Gastrocnemius medialis (tissue), 4 donors: Measurements from ENCODE around the gene SIX5. TPM values are rescaled to one million over a fixed set of nuclear protein-coding genes. Genes with fewer than 3 reads are reported as not detected.
"Not testable (repeated sequence)": the region's sequence is repeated elsewhere in the genome, so short reads cannot be mapped to it uniquely, and the experiment has no call there.

Source experiments
- ATAC-seq, 2 donors: fragments of 150-250 bp; one replicate each; pipeline ENCODE4 v1.9.1; 2016
- DNase-seq, 2 donors: peaks; one replicate each; pipeline ENCODE4 v3.0.0-alpha.2; 2019
- H3K27ac ChIP-seq, 4 donors: fragments of 200-600 bp; sonication (generic); 1 replicate in 1 of 4; 2 replicates in 3 of 4; pipeline ENCODE4 v1.5.1; 2016 to 2018; ENCODE audit warnings: mild to moderate bottlenecking in 2 of 4, moderate library complexity in 1 of 4
- H3K27me3 ChIP-seq, 3 donors: fragments of 200-600 bp; sonication (generic) in 2 of 3; 1 replicate in 1 of 3; 2 replicates in 2 of 3; pipeline versions ENCODE4 v1.5.1 to v1.6.0; 2016 to 2019; ENCODE audit warnings: mild to moderate bottlenecking in 1 of 3, moderate library complexity in 1 of 3
- H3K36me3 ChIP-seq, 2 donors: fragments of 200-600 bp; sonication (generic) in 1 of 2; one replicate each; pipeline ENCODE4 v1.5.1; 2017 to 2018
- H3K4me1 ChIP-seq, 2 donors: fragments of 200-600 bp; sonication (generic) in 1 of 2; one replicate each; pipeline ENCODE4 v1.5.1; 2016 to 2017; ENCODE audit warnings: mild to moderate bottlenecking in 2 of 2
- H3K4me3 ChIP-seq, 4 donors: fragments of 200-600 bp; sonication (generic) in 3 of 4; 1 replicate in 1 of 4; 2 replicates in 3 of 4; pipeline ENCODE4 v1.5.1; 2016 to 2019; ENCODE audit warnings: mild to moderate bottlenecking in 2 of 4
- H3K9me3 ChIP-seq, 3 donors: fragments of 200-600 bp; sonication (generic) in 2 of 3; 1 replicate in 1 of 3; 2 replicates in 2 of 3; pipeline ENCODE4 v1.5.1; 2016 to 2019
- CTCF ChIP-seq, 5 experiments: fragments of 450-650 bp in 3 of 5; fragments of 200-600 bp in 2 of 5; sonication (generic) in 2 of 5; IDR thresholded peaks in 4 of 5; conservative IDR thresholded peaks in 1 of 5; 1 replicate in 4 of 5; 2 replicates in 1 of 5; pipeline ENCODE4 v1.5.1; 2016 to 2019; ENCODE audit warnings: antibody characterized with exemption in 5 of 5, mild to moderate bottlenecking in 3 of 5, moderate library complexity in 3 of 5
- POLR2A ChIP-seq, 2 donors: fragments of 450-650 bp; IDR thresholded peaks; one replicate each; pipeline ENCODE4 v1.6.1; 2017; ENCODE audit warnings: antibody characterized with exemption in 2 of 2, mild to moderate bottlenecking in 2 of 2, moderate library complexity in 2 of 2
- in situ Hi-C, 4 donors: fragments of 200-750 bp; cut with MboI; loops; one replicate each; pipeline versions ENCODE4 v1.15.0 to v1.8.0; 2017; ENCODE audit warnings: low sequenced_read_pairs in 4 of 4
- intact Hi-C: fragments of 100-400 bp; cut with DNase I; formaldehyde crosslinking; loops from one replicate; pipeline ENCODE4 v1.15.1; 2023; ENCODE audit warnings: low total_unique reads
- total RNA-seq, 4 donors: library from RNA; depleted of rRNA; stranded (reverse); fragments of >200 nt; gene quantifications; one replicate each; pipeline versions ENCODE4 v1.1.0 to v1.2.3, GENCODE V29; 2016

SIX5 gene
- total RNA-seq, 4 donors from 2014 or later = 8.2 to 12.2 (median 10.1) TPM

- no peak for ATAC-seq
- H3K27ac ChIP-seq = no peak overlapping the region
- DNase-seq = no peak
- in situ Hi-C loops (no loop called here), intact Hi-C loops (no loop called here)
- H3K4me1 ChIP-seq = peaks cover 10 to 17% of the 10 kb centered on the region in 2 donors
- H3K27me3 ChIP-seq = no peaks in the 10 kb centered on the region
- no peaks in the 10 kb centered on the region for H3K36me3 ChIP-seq
- no peaks in the 10 kb centered on the region for H3K9me3 ChIP-seq
- H3K4me3 ChIP-seq = no peak overlapping the region
- no peak for TF ChIP-seq POLR2A (IDR thresholded peaks at IDR 0.05)
These were observed 32.6 kb upstream of the SIX5 start for GRCh38 chr19:45801603-45802175.

GRCh38 chr19:45800070-45800553, 31.1 kb upstream of the SIX5 start:
- Histone ChIP-seq H3K27me3 (no peaks in the 10 kb centered on the region), H3K4me3 (no peak overlapping the region), H3K27ac (peak overlapping the region; percentile 64 to 76 (median 70)), H3K4me1 (peaks cover 10 to 17% of the 10 kb centered on the region in 2 donors), H3K36me3 (no peaks in the 10 kb centered on the region), H3K9me3 (no peaks in the 10 kb centered on the region)
- in situ Hi-C loops = no loop called here
- DNase-seq (no peak), ATAC-seq (peak in 1 of 2 donors; percentile 2)
- intact Hi-C loops = no loop called here
- TF ChIP-seq POLR2A (IDR thresholded peaks at IDR 0.05) (no peak), CTCF (IDR thresholded peaks at IDR 0.05 in 4 of 5, conservative IDR thresholded peaks at IDR 0.05 in 1 of 5) (no peak)

- H3K36me3 ChIP-seq, in situ Hi-C loops, H3K4me3 ChIP-seq, H3K27me3 ChIP-seq, H3K9me3 ChIP-seq: not testable (repeated sequence)
- DNase-seq (peak in 1 of 2 donors; percentile 80), ATAC-seq (peak; percentile 50 to 74)
- peaks cover 10 to 17% of the 10 kb centered on the region in 2 donors for H3K4me1 ChIP-seq
- peak overlapping the region; percentile 64 to 76 (median 70) for H3K27ac ChIP-seq
- intact Hi-C loops = loop anchor here (1.0 to 5.0 kb wide), 2 partner anchors 29 to 82 kb away; no protein-coding TSS in a partner anchor
These were observed 30.5 kb upstream of the SIX5 start for GRCh38 chr19:45799541-45799940.

- H3K27me3 ChIP-seq = no peaks in the 10 kb centered on the region
- no peaks in the 10 kb centered on the region for H3K9me3 ChIP-seq
- peaks cover 10 to 17% of the 10 kb centered on the region in 2 donors for H3K4me1 ChIP-seq
- no peak overlapping the region for H3K4me3 ChIP-seq
- H3K36me3 ChIP-seq = no peaks in the 10 kb centered on the region
- in situ Hi-C loops (no loop called here), intact Hi-C loops (loop anchor here (1.0 to 5.0 kb wide), 2 partner anchors 29 to 82 kb away; no protein-coding TSS in a partner anchor)
- ATAC-seq (peak; percentile 87 to 91), DNase-seq (peak in 1 of 2 donors; percentile 61)
- TF ChIP-seq CTCF (IDR thresholded peaks at IDR 0.05 in 4 of 5, conservative IDR thresholded peaks at IDR 0.05 in 1 of 5) (peak; percentile 86 to 97 (median 92)), POLR2A (IDR thresholded peaks at IDR 0.05) (no peak)
- peak overlapping the region; percentile 64 to 76 (median 70) for H3K27ac ChIP-seq
These were observed 30.0 kb upstream of the SIX5 start for GRCh38 chr19:45798995-45799517.

GRCh38 chr19:45794627-45795026, 25.6 kb upstream of the SIX5 start:
- no peaks in the 10 kb centered on the region for H3K27me3 ChIP-seq
- ATAC-seq = no peak
- H3K4me1 ChIP-seq = peaks cover 25 to 27% of the 10 kb centered on the region in 2 donors
- H3K36me3 ChIP-seq = peaks cover 0 to 14% of the 10 kb centered on the region in 2 donors
- in situ Hi-C loops (no loop called here), intact Hi-C loops (loop anchor here (5.0 kb wide), 1 partner anchor 77 kb away; no protein-coding TSS in a partner anchor)
- H3K27ac ChIP-seq = no peak overlapping the region
- H3K9me3 ChIP-seq = no peaks in the 10 kb centered on the region
- no peak for DNase-seq
- TF ChIP-seq POLR2A (IDR thresholded peaks at IDR 0.05) = no peak
- TF ChIP-seq CTCF (IDR thresholded peaks at IDR 0.05 in 4 of 5, conservative IDR thresholded peaks at IDR 0.05 in 1 of 5) = no peak
- no peak overlapping the region for H3K4me3 ChIP-seq
